ENCODE data around the gene CNTNAP3B.
"Not testable (repeated sequence)": the region's sequence is repeated elsewhere in the genome, so short reads cannot be mapped to it uniquely, and the experiment has no call there.

DNA sequence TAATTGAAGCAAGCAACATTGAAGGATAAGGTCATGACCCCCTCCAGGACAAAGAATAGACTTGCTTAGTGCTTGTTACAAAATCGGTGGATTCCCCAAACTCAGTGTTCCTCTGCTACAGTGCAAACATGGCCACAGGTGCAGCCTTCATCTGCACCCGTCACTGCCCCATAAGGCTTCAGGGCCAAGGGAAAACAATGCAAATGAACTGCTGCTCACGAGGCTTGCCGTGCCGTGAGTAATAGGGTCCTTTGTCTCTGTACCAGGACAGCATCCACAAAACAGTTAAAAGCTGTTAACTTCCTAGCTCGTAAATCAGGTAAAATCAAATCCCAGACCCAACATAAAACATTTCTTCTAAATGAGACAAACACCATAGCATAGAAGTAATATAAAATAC lies 226.5 kb downstream of the CNTNAP3B start:
- TF ChIP-seq, protein P1, sequence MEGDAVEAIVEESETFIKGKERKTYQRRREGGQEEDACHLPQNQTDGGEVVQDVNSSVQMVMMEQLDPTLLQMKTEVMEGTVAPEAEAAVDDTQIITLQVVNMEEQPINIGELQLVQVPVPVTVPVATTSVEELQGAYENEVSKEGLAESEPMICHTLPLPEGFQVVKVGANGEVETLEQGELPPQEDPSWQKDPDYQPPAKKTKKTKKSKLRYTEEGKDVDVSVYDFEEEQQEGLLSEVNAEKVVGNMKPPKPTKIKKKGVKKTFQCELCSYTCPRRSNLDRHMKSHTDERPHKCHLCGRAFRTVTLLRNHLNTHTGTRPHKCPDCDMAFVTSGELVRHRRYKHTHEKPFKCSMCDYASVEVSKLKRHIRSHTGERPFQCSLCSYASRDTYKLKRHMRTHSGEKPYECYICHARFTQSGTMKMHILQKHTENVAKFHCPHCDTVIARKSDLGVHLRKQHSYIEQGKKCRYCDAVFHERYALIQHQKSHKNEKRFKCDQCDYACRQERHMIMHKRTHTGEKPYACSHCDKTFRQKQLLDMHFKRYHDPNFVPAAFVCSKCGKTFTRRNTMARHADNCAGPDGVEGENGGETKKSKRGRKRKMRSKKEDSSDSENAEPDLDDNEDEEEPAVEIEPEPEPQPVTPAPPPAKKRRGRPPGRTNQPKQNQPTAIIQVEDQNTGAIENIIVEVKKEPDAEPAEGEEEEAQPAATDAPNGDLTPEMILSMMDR (conservative IDR thresholded peaks at IDR 0.05; ENCODE audit: low read depth, low read length) = not testable (repeated sequence)
- not testable (repeated sequence) for TF ChIP-seq EZH2 (IDR thresholded peaks at IDR 0.05; ENCODE audit: borderline replicate concordance, low read depth, low read length, poor library complexity, severe bottlenecking)
